ENCODE measurements around the gene SLC41A2. TPM values are rescaled to one million over a fixed set of nuclear protein-coding genes. Genes with fewer than 3 reads are reported as not detected.

The SLC41A2 gene
- total and polyA plus RNA-seq, 10 donors = 1.1 to 21.1 (median 12.1) TPM

DNA sequence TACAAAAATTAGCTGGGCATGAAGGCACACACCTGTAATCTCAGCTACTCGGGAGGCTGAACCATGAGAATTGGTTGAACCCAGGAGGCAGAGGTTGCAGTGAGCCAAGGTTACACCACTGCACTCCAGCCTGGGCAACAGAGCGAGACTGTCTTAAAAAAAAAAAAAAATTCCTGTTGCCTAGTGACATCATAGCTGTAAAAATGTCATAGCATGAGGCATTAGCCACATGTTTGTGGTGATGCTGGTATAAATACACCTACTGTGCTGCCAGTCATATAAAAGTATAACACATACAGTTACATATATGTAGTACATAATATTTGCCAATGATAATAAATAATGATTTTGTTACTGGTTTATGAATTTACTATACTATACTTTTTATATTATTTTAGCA lies 22.2 kb downstream of the SLC41A2 start:
- TF ChIP-seq, protein P1, sequence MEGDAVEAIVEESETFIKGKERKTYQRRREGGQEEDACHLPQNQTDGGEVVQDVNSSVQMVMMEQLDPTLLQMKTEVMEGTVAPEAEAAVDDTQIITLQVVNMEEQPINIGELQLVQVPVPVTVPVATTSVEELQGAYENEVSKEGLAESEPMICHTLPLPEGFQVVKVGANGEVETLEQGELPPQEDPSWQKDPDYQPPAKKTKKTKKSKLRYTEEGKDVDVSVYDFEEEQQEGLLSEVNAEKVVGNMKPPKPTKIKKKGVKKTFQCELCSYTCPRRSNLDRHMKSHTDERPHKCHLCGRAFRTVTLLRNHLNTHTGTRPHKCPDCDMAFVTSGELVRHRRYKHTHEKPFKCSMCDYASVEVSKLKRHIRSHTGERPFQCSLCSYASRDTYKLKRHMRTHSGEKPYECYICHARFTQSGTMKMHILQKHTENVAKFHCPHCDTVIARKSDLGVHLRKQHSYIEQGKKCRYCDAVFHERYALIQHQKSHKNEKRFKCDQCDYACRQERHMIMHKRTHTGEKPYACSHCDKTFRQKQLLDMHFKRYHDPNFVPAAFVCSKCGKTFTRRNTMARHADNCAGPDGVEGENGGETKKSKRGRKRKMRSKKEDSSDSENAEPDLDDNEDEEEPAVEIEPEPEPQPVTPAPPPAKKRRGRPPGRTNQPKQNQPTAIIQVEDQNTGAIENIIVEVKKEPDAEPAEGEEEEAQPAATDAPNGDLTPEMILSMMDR (IDR thresholded peaks at IDR 0.05 in 8 of 11, conservative IDR thresholded peaks at IDR 0.05 in 3 of 11) = no peak
- TF ChIP-seq POLR2AphosphoS5 (IDR thresholded peaks at IDR 0.05) = no peak
- no peak for TF ChIP-seq POLR2A (IDR thresholded peaks at IDR 0.05)
- DNase-seq = no peak
- intact Hi-C loops (cut with DNase I; ENCODE audit: low total_unique reads) = no loop called here
- H3K4me1 ChIP-seq = no peaks in the 10 kb centered on the region
- 86 to 96% (median 95%) methylated on average over 2 of the region's 2 CpGs for WGBS, 5 donors
- no peaks in the 10 kb centered on the region for H3K27me3 ChIP-seq (replicated peaks in 1 of 7)
- no peak overlapping the region for H3K27ac ChIP-seq
- no peak overlapping the region for H3K4me3 ChIP-seq
- H3K9me3 ChIP-seq = no peaks in the 10 kb centered on the region
- H3K36me3 ChIP-seq = no peaks in the 10 kb centered on the region

DNA sequence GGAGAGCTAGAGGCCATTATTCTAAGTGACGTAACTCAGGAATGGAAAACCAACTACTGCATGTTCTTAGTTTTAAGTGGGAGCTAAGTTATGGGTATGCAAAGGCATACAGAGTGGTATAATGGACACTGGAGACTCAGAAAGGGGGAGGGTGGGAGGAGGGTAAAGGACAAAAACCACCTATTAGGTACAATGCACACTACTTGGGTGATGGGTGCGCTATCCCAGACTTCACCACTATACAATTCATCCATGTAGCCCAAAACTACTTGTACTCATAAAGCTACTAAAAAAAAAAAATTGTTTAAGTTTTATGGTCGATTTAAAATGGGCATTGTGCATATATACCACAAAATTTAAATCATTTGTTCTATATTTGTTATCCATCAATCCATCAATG lies 24.3 kb downstream of the SLC41A2 start:
- no peak overlapping the region for H3K4me3 ChIP-seq
- no peaks in the 10 kb centered on the region for H3K36me3 ChIP-seq
- WGBS, 5 donors = 57 to 78% (median 70%) methylated on average over 3 of the region's 3 CpGs
- no peaks in the 10 kb centered on the region for H3K4me1 ChIP-seq
- DNase-seq = no peak
- H3K9me3 ChIP-seq = no peaks in the 10 kb centered on the region
- H3K27ac ChIP-seq = no peak overlapping the region
- H3K27me3 ChIP-seq (replicated peaks in 1 of 7) = no peaks in the 10 kb centered on the region
- intact Hi-C loops (cut with DNase I; ENCODE audit: low total_unique reads) = no loop called here
- TF ChIP-seq POLR2A (IDR thresholded peaks at IDR 0.05) (no peak), POLR2AphosphoS5 (IDR thresholded peaks at IDR 0.05) (no peak)
- TF ChIP-seq, protein P1 (IDR thresholded peaks at IDR 0.05 in 8 of 11, conservative IDR thresholded peaks at IDR 0.05 in 3 of 11) = no peak

DNA sequence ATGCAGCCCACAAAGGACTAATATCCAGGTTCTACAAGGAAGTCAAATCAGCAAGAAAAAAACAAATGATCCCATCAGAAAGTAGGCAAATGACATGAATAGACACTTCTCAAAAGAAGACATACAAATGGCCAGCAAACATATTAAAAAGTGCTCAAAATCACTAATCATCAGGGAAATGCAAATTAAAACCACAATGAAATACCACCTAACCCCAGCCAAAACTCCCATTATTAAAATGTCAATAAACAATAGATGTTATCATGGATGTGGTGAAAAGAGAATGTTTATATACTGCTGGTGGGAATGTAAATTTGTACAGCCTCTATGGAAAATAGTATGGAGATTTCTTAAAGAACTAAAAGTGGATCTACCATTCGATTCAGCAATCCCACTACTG lies 25.0 kb downstream of the SLC41A2 start:
- TF ChIP-seq POLR2AphosphoS5 (IDR thresholded peaks at IDR 0.05) (no peak), POLR2A (IDR thresholded peaks at IDR 0.05) (no peak)
- TF ChIP-seq, protein P1 (IDR thresholded peaks at IDR 0.05 in 8 of 11, conservative IDR thresholded peaks at IDR 0.05 in 3 of 11) = no peak
- H3K27ac ChIP-seq = no peak overlapping the region
- no peaks in the 10 kb centered on the region for H3K27me3 ChIP-seq (replicated peaks in 1 of 7)
- no peaks in the 10 kb centered on the region for H3K4me1 ChIP-seq
- 85 to 92% (median 91%) methylated on average over 1 of the region's 1 CpG for WGBS, 5 donors
- H3K4me3 ChIP-seq = no peak overlapping the region
- no peaks in the 10 kb centered on the region for H3K36me3 ChIP-seq
- H3K9me3 ChIP-seq = no peaks in the 10 kb centered on the region
- no peak for DNase-seq
- intact Hi-C loops (cut with DNase I; ENCODE audit: low total_unique reads) = no loop called here

DNA sequence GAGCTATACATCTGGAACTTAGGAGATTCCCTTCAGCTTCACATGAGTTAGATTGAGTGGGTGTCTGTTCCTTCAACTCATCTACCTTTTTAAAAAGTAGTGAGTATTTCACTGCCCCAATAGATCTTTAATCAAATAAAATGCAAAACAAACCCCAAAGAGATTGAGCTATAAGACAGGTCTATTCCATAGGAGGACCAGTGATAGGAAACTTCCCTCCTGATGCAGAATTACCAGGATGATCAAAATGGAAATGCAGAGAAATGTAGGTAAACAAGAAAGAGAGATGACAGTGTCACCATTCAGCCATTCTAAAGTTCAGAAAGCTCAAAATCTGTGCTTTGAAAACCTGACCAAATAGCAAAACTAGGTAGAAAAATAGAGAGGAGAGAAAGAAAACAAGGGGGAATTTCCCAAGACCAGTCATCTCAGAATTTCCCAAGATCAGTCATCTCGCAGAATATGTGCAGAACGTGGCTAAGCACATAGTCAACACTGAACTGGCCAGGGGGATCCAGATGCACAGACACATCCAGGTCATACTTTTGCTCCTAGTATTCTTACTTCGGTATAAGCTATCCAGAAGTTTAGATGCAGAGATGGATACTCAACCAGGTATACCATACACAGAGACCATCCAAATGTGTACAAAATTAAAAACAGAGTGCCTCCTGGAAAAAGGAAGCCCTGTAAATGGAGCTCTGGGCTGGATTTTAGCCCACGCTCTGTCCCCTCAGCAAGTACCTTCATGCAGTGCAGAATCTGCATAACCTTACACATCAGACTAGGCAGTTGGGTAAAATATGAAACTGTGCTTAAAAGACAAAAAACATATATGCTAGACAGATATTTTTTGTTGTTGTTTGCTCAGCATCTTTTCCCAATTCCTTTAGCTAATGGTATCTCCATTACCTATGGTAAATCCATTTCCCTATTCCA lies 27.4 kb downstream of the SLC41A2 start:
- Histone ChIP-seq H3K27ac (no peak overlapping the region), H3K4me3 (no peak overlapping the region), H3K36me3 (no peaks in the 10 kb centered on the region), H3K4me1 (no peaks in the 10 kb centered on the region), H3K9me3 (no peaks in the 10 kb centered on the region), H3K27me3 (replicated peaks in 1 of 7) (no peaks in the 10 kb centered on the region)
- 64 to 80% (median 69%) methylated on average over 4 of the region's 4 CpGs for WGBS, 5 donors
- intact Hi-C loops (cut with DNase I; ENCODE audit: low total_unique reads) = no loop called here
- DNase-seq = no peak
- TF ChIP-seq POLR2A (IDR thresholded peaks at IDR 0.05) (no peak), POLR2AphosphoS5 (IDR thresholded peaks at IDR 0.05) (no peak)
- TF ChIP-seq, protein P1 (IDR thresholded peaks at IDR 0.05 in 8 of 11, conservative IDR thresholded peaks at IDR 0.05 in 3 of 11) = no peak

All from spleen (tissue), 11 donors.